ENCODE measurements around the gene BANP.
"Not testable (repeated sequence)": the region's sequence is repeated elsewhere in the genome, so short reads cannot be mapped to it uniquely, and the experiment has no call there.

Gene BANP

DNA sequence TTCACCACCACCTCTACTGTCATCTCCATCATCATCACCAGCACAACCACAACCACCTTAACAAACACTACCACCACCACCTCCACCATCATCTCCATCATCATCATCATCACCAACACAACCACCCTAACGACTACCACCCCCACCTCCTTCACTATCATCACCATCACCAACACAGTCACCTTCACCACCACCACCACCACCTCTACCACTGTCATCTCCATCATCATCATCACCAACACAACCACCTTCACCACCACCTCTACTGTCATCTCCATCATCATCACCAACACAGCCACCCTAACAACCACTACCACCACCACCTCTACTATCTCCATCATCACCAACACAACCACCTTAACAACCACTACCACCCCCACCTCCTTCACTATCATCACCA, 102.2 kb downstream of the BANP start:
- ATAC-seq, result not testable (repeated sequence)

DNA sequence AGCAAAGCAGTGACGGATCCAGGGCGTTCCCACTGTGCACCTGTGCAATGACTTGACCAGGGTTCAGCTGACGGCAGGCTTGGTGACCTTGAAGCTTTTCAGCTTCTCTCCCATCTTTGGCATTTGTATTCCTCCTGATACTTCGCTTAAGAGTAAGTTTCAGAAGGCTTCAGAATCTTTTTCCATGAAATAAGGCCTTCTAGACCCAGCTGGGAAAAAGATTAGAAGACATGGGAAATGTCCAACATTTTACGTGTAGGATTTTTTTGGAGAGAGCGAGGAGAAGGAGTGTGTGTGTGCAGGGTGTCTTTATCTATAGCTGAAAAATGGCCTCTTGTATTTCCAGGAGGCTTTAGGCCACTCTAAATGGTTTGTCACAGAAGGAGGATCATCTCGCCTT, 104.1 kb downstream of the BANP start:
- ATAC-seq, result no peak

GRCh38 chr16:88056212-88056611, 105.0 kb downstream of the BANP start:
- no peak for ATAC-seq

DNA sequence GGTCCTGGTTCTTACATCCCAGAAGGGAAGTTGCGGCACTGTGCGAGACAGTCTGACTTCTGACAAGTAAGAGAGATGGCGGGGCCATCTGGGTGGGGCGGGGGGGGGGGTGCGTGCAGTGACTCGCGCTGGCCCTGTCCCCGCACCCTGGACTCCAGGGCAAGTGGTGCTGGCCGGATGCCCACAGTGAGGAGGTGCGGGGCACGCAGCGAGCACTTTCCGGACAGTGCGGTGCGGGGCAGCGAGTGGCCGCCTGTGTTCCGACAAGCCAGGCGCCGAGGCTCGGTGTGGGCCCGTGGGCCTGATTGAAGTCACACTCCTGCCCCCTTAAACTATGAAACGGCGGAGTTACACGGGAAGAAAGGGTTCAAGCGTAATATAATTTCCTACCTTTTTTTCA, 106.4 kb downstream of the BANP start:
- ATAC-seq, result no peak

DNA sequence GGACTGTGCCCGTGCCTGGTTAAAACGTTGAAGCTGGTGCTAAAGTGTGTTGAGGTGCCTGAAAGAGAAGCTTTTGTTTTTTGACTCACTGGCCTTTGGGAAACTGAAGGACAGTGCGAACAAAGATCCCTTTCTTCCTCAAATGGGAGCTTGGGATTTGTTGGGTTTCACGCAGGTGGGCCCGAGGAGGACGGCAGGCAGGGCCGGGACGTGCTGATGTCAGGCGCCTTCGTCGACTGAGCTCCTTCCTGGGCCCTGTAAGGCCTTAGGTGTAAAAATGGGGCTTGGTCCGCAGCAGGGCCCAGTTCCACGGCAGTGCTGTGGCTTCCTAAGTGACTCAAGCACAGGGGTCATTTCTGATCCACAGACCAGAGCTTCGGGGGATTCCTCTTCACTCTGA, 106.9 kb downstream of the BANP start:
- no peak for ATAC-seq

GRCh38 chr16:88058817-88059216, 107.6 kb downstream of the BANP start:
- ATAC-seq, result no peak

DNA sequence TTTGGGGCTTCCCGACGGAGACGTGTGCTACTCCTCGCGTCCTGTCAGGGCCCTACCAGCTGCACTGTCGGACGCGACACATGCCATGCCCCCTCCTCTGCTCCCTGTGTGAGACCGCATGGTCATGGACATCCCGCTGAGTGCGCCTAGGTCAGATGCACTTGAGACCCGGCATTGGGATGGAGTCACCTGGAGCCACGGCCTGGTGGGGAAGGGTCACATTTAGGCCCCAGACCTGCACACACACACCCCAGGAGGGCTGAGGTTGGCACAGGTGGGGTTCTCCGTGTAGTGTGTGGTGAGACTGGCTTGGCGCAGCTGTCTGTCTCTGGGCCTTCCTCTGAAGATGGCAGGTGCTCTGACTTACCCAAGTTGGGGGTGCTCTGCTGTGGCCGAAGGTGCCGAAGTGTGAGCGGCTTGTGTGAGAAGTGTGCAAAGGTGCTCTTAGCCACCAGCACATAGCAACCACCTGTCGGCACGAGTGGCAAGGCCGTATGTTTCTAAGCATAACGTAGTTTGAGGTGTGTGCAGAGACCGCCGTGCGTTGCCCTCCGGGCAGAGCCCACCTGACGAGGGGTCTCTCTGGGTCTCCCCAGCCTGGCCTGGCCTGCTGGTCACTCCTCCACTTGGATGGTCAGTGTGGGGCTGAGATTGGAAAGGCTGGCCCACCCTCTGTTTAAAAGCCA, 108.6 kb downstream of the BANP start:
- ATAC-seq, result no peak

GRCh38 chr16:88060524-88061219, 109.4 kb downstream of the BANP start:
- ATAC-seq, result no peak

DNA sequence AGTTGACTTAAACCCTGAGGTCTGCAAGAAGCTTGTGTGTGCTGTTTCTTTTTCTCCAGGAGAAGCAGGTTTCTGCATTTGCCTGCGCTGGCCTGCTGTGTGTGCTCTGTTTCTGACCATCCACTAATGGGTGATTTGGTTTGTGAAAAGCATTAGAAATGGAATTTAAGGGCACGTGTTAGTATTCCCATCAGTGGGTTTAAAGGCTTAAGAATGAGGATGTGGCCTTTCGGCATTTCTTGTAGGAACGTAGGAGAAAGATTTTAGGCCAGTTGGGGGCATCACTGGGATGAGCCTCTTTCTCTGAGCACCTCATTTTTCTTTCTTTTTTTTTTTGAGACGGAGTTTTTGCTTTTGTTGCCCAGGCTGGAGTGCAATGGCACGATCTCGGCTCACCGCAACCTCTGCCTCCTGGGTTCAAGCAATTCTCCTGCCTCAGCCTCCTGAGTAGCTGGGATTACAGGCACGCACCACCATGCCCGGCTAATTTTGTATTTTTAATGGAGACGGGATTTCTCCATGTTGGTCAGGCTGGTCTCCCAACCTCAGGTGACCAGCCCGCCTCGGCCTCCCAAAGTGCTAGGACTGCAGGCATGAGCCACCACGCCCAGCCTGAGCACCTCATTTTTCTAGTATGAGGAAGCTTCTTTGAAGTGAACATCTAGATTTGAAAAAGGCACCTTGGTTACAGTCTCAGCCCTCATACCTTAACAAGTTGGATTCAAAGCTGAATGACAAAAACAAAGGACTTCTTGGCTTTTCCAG, 110.3 kb downstream of the BANP start:
- no peak for ATAC-seq

DNA sequence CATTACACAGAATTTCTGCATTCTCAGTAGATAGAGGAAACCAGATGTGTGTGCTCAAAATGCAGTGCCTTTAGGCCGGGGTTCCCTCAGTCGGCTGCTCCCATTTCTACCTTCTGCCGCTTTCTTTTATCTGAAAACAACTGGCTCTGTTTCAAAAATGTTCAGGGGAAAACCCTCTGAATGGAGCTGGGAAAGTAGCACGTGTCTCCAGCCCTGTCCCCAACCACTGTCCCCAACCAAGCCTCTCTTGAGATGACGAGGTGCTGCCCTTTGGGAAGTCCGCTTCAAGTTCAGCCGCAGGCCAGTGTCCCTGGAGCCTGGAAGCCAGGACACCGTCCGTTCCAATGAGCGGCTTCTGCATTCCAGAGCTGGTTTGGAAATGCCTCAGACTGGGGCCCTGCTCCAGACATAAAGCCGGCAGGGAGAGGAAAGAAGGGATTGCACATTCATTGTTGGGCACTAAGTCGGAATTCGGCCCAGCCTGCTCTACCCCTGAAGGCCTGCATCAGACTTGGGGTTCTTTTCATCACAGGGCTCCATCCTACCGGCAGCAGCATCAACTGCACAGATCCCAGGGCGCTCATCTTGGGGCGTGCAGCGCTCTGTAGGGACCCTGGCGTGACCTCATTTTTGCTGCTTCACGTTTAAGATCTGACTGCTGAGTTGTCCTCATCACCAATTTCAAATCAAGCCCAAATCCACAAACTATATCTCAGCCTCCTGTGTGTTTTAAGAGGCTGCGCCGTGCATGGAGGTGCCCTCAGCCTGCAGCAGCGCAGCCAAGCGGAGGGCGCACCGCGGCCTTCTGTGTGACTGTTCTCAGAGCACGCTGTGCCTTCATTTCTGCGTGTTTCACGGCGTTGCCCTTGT, 111.3 kb downstream of the BANP start:
- no peak for ATAC-seq

- ATAC-seq, result no peak
Measured at GRCh38 chr16:88063211-88063773, 112.1 kb downstream of the BANP start.

GRCh38 chr16:88064011-88064888, 113.0 kb downstream of the BANP start:
- no peak for ATAC-seq

DNA sequence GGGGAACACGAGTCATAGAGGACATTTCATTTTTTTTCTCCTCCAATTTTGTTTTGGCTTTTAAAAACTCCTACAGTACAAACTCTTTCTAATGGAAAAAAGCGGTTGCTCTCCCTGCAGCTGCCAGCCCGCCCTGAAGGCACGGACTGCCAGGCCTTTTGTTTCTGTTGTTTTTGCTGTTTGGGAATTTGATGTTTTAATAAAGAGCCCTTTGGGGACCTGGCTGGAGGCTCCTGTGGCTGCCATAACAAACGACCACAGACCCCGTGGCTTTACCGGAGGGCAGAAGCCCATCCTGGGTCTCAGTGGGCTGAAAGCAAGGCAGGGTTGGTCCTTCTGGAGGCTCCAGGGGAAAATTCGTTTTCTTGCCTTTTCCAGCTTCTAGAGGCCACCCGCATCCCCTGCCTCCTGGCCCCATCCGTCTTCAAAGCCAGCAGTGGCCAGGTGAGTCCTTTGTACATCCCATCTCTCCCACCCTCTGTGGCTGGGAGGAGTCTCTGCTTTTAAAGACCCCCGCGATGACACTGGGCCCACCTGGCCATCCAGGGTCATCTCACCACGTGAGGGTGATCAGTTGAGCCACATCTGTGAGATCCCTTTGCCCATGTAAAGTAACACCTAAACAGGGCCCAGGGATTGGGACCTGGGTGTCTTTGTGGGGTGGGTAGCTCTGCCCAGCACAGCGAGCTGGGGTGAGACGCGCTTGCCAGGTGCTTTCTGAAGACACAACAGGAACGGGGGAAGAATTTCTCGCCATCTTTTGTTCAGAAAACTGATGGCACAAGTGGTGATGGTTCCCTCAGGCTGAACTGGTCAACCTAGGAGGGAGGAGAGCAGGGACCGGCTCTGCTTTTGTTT, 113.9 kb downstream of the BANP start:
- no peak for ATAC-seq

DNA sequence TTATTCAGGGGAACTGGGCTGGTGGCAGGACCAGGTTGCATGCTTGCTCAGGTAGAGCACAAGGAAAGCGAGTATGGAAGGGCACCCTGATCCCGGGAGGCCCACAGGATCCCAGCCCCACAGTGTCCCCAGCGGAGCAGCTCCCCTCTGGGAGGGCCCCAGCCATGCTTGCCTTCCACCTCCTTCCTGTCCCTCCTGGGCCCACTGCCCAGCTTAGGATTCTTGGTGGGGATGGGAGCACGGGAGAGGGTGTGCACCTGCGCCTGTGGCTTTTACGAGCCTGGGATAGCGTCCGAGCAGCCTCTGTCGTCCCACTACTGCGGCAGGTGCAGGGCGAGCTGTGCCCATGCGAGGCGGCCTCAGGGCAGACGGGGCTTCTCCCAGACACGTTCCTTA, 114.5 kb downstream of the BANP start:
- no peak for ATAC-seq

DNA sequence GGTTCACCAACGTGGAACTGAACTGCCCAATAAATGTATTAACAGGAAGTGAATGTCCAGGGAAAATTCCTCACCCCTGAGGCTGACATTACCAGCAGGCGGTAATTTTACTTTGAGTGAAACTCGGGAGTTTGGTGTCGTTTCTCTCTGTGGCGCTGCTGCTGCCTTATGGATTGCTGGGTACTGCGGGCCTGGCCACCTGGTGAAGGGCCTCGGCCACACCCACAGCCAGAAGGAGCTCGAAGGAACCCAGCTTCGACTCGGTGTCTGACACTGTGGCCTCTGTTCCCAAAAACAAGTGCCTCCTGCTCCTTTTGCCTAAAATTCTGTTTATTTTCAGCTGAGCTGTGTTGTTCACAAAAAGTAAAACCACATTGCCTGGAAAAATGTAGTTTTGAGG, 115.0 kb downstream of the BANP start:
- no peak for ATAC-seq

- no peak for ATAC-seq
Measured at GRCh38 chr16:88066680-88067529, 115.7 kb downstream of the BANP start.

- ATAC-seq, result no peak
Measured at GRCh38 chr16:88067530-88068411, 116.5 kb downstream of the BANP start.

Data from activated CD4-positive, CD25-positive, alpha-beta regulatory T cell treated with anti-CD3 and anti-CD28 coated beads, Interleukin-2, amount 50 U/mL, for 24 hours (primary cell).